Erythroblast (primary cell): Measurements from ENCODE around the gene PTPN9.
A peak's percentile ranks its signal among the peaks of the same experiment; 100 is the strongest.
"Not testable (repeated sequence)": the region's sequence is repeated elsewhere in the genome, so short reads cannot be mapped to it uniquely, and the experiment has no call there.

Source experiments
- DNase-seq, 2 experiments: peaks; one replicate each; lab custom pipeline; 2025; lab: John Stamatoyannopoulos, UW
- GATA1 ChIP-seq: IDR thresholded peaks from 2 replicates; pipeline ENCODE4 v1.6.1; 2011; ENCODE audit warnings: low read depth, mild to moderate bottlenecking, control low read depth, low read length, moderate library complexity
- POLR2A ChIP-seq: IDR thresholded peaks from 2 replicates; pipeline ENCODE4 v1.6.1; 2011; ENCODE audit warnings: mild to moderate bottlenecking, low read length

The PTPN9 gene

DNA sequence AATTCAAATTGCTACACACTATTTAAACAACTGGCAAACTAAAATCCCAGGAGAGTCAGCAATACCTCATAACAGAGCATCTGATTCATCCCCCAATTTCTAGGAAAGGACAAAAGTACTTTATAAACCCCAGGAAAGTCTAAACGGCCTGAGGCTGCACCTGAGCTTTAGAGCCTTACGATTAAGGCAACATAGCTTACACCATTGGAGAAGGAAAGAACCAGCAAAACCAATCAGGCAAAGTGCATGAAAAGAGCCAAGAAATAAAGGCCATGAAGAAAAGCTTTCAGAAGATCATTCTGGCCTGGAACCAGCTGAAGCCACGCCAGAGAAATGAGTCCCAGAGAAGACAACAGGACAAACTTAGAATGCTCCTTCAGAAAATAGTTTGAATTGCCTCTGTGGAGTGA lies 48.1 kb downstream of the PTPN9 start:
- TF ChIP-seq POLR2A: no peak
- no peak for TF ChIP-seq GATA1
- no peak for DNase-seq

DNA sequence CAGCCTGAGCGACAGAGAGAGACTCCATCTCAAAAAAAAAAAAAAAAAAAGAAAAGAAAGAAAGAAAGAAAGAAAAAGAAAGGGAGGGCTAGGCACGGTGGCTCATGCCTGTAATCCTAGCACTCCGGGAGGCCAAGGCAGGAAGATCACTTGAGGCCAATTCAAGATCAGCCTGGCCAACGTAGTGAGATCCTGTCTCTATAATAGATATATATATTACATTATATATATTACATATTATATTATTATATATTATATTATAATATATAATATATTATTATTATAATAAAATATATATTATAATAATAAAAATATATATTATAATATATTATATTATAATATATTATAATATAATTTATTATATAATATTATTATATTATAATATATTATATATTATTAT lies 48.9 kb downstream of the PTPN9 start:
- no peak for DNase-seq
- TF ChIP-seq POLR2A: no peak
- TF ChIP-seq GATA1: no peak

DNA sequence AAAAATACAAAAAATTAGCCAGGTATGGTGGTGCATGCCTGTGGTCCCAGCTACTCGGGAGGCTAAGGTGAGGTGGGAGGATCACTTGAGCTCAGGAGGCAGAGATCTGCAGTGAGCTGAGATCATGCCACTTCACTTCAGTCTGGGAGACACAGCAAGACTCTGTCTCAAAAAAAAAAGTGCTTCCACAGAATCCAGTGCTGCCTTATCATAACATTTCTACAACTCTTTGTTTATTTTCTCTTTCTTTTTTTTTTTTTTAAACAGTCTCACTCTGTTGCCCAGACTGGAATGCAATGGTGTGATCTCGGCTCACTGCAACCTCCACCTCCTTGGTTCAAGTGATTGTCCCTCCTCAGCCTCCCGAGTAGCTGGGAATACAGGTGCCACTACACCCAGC lies 53.4 kb downstream of the PTPN9 start:
- DNase-seq: not testable (repeated sequence)

DNA sequence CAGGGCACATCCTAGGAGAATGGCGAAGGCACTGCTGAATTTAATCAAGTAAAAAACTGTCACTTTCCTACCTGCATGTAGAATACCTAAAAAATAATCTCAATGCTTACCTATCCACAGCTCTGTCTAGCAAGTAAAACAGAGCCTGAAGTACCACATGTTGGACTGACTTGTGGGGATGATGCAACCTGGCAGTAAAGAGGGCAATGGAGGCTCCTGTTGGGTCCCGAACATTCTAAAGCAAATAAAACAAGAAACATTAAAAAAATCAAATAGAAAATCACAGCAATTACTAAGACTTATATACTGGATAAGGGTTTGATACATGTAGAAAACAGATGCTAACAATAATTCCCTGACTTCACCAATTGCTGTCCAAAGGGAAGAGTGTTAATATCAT lies 56.1 kb downstream of the PTPN9 start:
- peak in 1 of 2 experiments; percentile 43 for DNase-seq
- no peak for TF ChIP-seq POLR2A
- TF ChIP-seq GATA1: no peak

DNA sequence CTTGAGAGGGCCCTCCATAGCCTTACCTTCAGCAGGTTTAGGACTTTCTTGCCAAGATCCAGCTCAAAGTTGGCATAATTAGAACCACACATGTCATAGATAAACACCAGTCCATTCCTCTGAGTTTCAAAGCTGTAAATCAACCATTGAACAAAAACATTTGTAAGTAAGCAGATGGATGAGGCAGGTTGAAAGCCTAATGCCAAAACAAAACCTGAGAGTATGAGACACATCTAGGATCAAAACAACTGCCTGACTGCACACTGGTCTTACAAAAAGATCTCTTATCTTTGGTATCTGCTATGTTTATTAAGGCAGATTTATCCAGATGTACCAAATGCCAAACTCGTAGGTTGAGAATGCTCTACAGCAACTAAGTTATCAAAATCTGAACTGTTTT lies 61.9 kb downstream of the PTPN9 start:
- no peak for TF ChIP-seq POLR2A
- TF ChIP-seq GATA1: no peak
- no peak for DNase-seq

DNA sequence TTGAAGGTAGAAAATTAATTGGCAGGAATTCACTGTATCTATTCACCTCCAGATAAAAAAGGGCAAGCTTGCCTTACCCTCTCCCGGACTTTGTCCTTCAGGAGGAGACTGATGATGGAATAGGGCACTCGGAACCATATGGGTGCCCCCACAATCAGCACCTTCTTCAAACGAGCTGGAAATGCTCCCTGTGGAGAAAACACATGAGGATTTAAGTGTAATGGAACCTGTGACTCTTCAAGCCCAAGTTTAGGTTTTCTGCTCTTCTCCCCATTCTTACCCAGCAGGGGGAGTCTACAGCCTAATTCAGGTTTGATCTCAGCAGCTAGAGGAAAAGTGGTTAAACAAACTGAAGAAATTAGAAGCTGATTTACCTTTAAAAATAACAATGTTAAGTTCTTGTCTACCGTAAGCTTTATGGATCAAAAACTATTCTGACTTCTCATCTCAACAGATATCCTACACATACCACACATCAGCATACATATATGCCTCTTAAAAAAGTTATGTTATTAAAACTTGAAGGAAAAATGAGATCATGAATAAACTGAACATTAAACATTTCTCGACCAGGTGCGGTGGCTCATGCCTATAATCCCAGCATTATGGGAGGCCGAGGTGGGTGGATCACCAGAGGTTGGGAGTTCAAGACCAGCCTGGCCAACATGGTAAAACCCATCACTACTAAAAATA lies 70.1 kb downstream of the PTPN9 start:
- peak; percentile 55 to 64 for DNase-seq
- TF ChIP-seq POLR2A (no peak), GATA1 (no peak)

DNA sequence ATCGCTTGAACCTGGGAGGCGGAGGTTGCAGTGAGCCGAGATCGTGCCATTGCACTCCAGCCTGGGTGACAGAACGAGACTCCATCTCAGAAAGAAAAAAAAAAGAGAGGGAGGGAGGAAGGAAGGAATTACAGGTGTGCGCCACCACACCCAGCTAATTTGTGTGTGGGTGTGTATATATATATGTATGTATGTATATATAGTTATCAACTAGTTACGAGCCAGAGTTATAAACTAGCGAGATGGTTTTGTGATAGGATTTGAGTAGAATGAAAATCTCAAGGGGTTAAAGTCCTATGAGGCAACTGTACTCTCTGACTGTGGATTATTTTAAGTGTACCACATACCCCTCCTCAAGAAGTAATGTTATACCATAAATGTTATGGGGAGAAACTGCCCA lies 76.8 kb downstream of the PTPN9 start:
- no peak for TF ChIP-seq GATA1
- no peak for TF ChIP-seq POLR2A
- DNase-seq: no peak

DNA sequence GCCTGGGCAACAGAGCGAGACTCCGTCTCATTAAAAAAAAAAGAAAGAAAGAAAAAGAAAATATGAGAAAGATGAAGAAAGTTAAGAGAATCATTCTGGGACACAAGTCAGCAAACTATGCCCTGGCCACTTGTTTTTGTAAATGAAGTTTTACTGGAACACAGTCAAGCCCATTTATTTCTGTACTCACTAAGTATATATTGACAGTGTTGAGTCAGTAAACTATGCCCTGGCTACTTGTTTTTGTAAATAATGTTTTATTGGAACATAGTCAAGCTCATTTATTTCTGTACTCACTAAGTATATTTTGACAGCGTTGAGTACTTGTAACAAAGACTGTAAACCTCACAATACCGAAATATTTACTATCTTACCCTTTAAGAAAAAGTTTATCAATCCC lies 85.4 kb downstream of the PTPN9 start:
- DNase-seq: no peak
- no peak for TF ChIP-seq GATA1
- no peak for TF ChIP-seq POLR2A

DNA sequence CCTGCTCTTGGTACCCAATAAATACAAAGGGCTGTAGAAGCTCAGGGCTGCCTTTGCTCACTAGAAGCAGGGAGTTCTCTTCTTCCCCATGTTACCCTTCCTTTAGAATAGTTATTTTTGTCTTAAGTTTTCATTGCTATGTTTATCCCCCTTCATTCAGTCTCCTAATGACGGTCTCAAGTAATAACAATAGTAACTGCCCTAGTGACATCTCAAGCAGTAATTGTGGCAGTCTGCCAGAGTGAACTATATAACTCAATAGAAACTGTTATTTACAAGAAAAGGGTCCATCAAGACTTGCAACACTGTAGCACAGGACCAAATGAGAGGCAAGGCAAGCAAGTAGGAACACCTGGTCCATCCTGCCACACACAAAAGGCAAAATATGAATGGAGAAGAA lies 95.2 kb downstream of the PTPN9 start:
- no peak for TF ChIP-seq POLR2A
- no peak for TF ChIP-seq GATA1
- no peak for DNase-seq

DNA sequence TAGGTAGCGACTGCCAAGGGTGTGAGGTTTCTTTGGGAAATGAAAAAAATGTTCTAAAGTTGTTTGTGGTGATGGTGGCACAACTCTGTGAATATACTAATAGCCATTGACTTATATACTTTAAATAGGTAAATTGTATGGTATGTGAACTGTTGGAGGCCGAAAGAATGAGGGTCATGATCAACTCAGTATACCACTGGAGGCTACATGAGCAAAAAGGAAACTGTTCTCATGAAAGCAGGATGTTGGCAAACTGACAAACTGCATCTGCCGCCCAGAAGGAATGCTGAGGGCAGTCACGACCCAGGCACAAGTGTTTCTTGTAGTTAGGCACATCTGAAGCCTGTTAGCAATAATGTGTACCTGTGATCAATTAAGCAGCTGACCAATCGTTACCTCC lies 95.6 kb downstream of the PTPN9 start:
- DNase-seq: not testable (repeated sequence)

DNA sequence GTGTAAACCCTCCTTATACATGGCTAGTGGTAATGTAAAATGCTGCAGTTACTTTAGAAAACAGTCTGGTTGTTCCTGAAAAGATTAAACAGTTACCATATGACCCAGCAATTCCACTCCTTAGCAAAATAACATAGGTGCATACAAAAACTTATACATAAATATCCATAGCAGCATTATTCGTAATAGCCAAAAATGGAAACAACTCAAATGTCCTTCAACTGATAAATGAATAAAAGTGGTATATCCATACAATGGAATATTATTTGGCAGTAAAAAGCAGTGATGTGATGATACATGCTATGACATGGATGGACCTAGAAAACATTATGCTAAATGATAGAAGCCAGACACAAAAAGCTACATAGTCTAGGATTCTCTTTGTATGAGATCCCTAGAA lies 96.0 kb downstream of the PTPN9 start:
- TF ChIP-seq POLR2A: no peak
- no peak for TF ChIP-seq GATA1
- no peak for DNase-seq

DNA sequence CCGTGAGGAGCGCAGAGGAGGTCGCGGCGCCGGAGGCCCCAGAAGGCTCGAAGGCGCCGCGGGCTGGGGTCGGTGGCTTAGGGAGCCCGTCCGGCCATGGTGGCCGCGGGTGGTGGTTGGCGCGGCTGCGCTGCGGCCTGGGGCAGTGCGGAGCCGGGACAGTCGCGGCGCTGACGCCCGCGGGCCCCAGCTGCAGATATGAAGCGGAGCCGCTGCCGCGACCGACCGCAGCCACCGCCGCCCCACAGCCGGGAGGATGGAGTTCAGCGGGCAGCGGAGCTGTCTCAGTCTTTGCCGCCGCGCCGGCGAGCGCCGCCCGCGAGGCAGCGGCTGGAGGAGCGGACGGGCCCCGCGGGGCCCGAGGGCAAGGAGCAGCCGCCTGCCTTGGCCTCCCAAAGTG lies 98.7 kb downstream of the PTPN9 start:
- not testable (repeated sequence) for DNase-seq

DNA sequence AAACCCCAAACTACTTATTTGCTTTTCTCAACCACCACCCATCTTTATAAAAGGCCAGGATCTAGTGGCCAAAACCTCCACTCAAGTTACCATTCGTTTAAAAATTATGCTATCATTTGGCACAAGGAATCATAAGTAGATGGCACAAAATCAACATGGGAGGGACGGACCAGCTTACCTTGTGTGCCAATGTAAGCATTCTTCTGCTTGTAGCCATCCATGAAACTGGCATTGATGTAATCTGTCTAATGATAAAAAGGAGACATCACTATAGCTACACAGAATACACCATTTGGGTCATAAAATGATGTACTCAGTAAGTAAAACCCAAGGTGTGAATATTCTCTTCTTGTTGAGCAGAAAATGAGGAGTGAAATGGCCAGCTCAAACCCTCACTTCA lies 99.4 kb downstream of the PTPN9 start:
- no peak for DNase-seq
- TF ChIP-seq POLR2A (no peak), GATA1 (no peak)

DNA sequence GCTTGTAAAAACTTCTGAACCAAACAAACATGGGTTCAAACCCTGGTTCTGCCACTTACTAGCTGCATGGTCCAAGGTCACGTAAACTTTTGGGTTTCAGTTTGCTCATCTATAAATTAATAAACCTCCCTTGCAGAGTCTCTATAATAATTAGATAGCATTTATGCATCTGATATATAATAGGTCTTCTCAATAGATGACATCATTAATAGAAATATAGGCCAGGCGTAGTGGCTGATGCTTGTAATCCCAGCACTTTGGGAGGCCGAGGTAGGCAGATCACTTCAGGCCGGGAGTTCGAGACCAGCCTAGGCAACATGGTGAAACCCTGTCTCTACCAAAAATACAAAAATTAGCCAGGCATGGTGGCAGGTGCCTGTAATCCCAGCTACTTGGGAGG lies 102.0 kb downstream of the PTPN9 start:
- DNase-seq: not testable (repeated sequence)

DNA sequence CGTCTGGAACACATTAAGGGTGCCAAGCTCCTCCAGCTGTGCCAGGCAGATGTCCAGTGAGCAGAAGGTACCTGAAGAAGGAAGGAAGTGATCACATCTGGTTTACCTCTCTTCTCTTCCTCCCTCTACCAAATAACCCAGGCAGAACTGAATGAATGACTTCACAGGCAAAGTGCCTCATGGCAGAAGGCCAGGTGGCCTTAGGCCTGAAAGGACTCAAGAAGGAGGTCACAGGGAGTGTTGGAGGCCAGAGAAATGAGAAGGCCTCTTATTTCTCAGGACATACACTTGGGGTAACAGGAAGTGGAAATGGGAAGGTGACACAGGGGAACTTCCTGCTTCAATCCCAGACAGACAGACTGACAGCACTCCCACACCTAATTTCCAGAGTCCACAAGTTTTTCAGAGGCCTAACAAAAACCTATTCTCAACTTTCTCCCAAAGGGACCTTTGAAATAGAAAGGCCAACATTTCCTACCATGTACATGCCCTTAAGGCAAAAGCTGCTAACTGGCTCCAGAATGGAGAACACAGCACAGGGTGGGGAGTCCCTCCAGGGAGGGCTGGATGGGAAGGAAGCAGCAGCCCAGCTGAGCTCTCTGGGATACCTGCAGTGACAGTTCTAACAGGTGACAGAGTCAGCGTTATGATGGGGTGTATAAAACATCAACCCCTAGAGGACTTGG lies 110.1 kb downstream of the PTPN9 start:
- TF ChIP-seq GATA1: no peak
- TF ChIP-seq POLR2A: no peak
- DNase-seq: no peak
